ENCODE data around the gene CMC2.

The CMC2 gene

GRCh38 chr16:80992676-80993293, 13.9 kb downstream of the CMC2 start:
- ATAC-seq (no peak), DNase-seq (ENCODE audit: low spot score in 2 of 2) (no peak)
- H3K4me1 Mint-ChIP-seq, result peaks cover 21% of the 10 kb centered on the region
- H3K9me3 Mint-ChIP-seq, result no peaks in the 10 kb centered on the region
- H3K27ac Mint-ChIP-seq, result no peak overlapping the region
- peaks cover 54% of the 10 kb centered on the region for H3K36me3 Mint-ChIP-seq
- no peak overlapping the region for H3K4me3 Mint-ChIP-seq

GRCh38 chr16:80991792-80992430, 14.8 kb downstream of the CMC2 start:
- Mint-ChIP-seq H3K4me1 (peaks cover 28% of the 10 kb centered on the region), H3K36me3 (peaks cover 61% of the 10 kb centered on the region), H3K4me3 (no peak overlapping the region), H3K9me3 (no peaks in the 10 kb centered on the region), H3K27ac (no peak overlapping the region)
- ATAC-seq (no peak), DNase-seq (ENCODE audit: low spot score in 2 of 2) (no peak)

- H3K36me3 Mint-ChIP-seq, result peaks cover 65% of the 10 kb centered on the region
- ATAC-seq (no peak), DNase-seq (ENCODE audit: low spot score in 2 of 2) (no peak)
- H3K27ac Mint-ChIP-seq, result no peak overlapping the region
- H3K9me3 Mint-ChIP-seq, result no peaks in the 10 kb centered on the region
- no peak overlapping the region for H3K4me3 Mint-ChIP-seq
- peaks cover 35% of the 10 kb centered on the region for H3K4me1 Mint-ChIP-seq
Observed at GRCh38 chr16:80990978-80991377, 15.7 kb downstream of the CMC2 start.

- Mint-ChIP-seq H3K36me3 (peaks cover 61% of the 10 kb centered on the region), H3K4me1 (peaks cover 38% of the 10 kb centered on the region), H3K9me3 (no peaks in the 10 kb centered on the region), H3K27ac (no peak overlapping the region), H3K4me3 (no peak overlapping the region)
- ATAC-seq (no peak), DNase-seq (ENCODE audit: low spot score in 2 of 2) (no peak)
Observed at GRCh38 chr16:80990577-80990976, 16.1 kb downstream of the CMC2 start.

GRCh38 chr16:80989801-80990200, 16.9 kb downstream of the CMC2 start:
- no peaks in the 10 kb centered on the region for H3K9me3 Mint-ChIP-seq
- ATAC-seq, result no peak
- H3K4me3 Mint-ChIP-seq, result no peak overlapping the region
- DNase-seq (ENCODE audit: low spot score in 2 of 2), result no peak
- no peak overlapping the region for H3K27ac Mint-ChIP-seq
- peaks cover 40% of the 10 kb centered on the region for H3K4me1 Mint-ChIP-seq
- peaks cover 53% of the 10 kb centered on the region for H3K36me3 Mint-ChIP-seq

- Mint-ChIP-seq H3K36me3 (peaks cover 45% of the 10 kb centered on the region), H3K4me1 (peaks cover 35% of the 10 kb centered on the region), H3K27ac (no peak overlapping the region), H3K9me3 (no peaks in the 10 kb centered on the region), H3K4me3 (no peak overlapping the region)
- ATAC-seq (no peak), DNase-seq (ENCODE audit: low spot score in 2 of 2) (no peak)
Observed at GRCh38 chr16:80988756-80989155, 17.9 kb downstream of the CMC2 start.

- DNase-seq (ENCODE audit: low spot score in 2 of 2), result no peak
- Mint-ChIP-seq H3K9me3 (no peaks in the 10 kb centered on the region), H3K4me3 (no peak overlapping the region)
Observed at GRCh38 chr16:80986557-80986956, 20.1 kb downstream of the CMC2 start.

GRCh38 chr16:80985611-80986010, 21.1 kb downstream of the CMC2 start:
- DNase-seq (ENCODE audit: low spot score in 2 of 2), result no peak
- H3K27ac Mint-ChIP-seq, result peak overlapping the region; percentile 16
- H3K9me3 Mint-ChIP-seq, result no peaks in the 10 kb centered on the region
- no peak for ATAC-seq
- H3K36me3 Mint-ChIP-seq, result peaks cover 53% of the 10 kb centered on the region
- H3K4me3 Mint-ChIP-seq, result no peak overlapping the region
- H3K4me1 Mint-ChIP-seq, result peaks cover 33% of the 10 kb centered on the region

More at GRCh38 chr16:80986557-80986956, 20.1 kb downstream of the CMC2 start:
- Mint-ChIP-seq H3K4me1 (peaks cover 33% of the 10 kb centered on the region), H3K27ac (peak overlapping the region; percentile 15), H3K36me3 (peaks cover 53% of the 10 kb centered on the region)
- ATAC-seq, result no peak

GRCh38 chr16:80984124-80984892, 22.4 kb downstream of the CMC2 start:
- H3K4me3 Mint-ChIP-seq, result no peak overlapping the region
- no peak overlapping the region for H3K27ac Mint-ChIP-seq
- H3K36me3 Mint-ChIP-seq, result peaks cover 53% of the 10 kb centered on the region
- ATAC-seq (no peak), DNase-seq (ENCODE audit: low spot score in 2 of 2) (no peak)
- no peaks in the 10 kb centered on the region for H3K9me3 Mint-ChIP-seq
- peaks cover 21% of the 10 kb centered on the region for H3K4me1 Mint-ChIP-seq

- peaks cover 18% of the 10 kb centered on the region for H3K4me1 Mint-ChIP-seq
- H3K9me3 Mint-ChIP-seq, result no peaks in the 10 kb centered on the region
- DNase-seq (ENCODE audit: low spot score in 2 of 2) (no peak), ATAC-seq (no peak)
- H3K27ac Mint-ChIP-seq, result no peak overlapping the region
- H3K4me3 Mint-ChIP-seq, result no peak overlapping the region
- H3K36me3 Mint-ChIP-seq, result peaks cover 57% of the 10 kb centered on the region
Observed at GRCh38 chr16:80982646-80983045, 24.0 kb downstream of the CMC2 start.

GRCh38 chr16:80981103-80981502, 25.6 kb downstream of the CMC2 start:
- DNase-seq (ENCODE audit: low spot score in 2 of 2) (no peak), ATAC-seq (no peak)
- Mint-ChIP-seq H3K27ac (no peak overlapping the region), H3K36me3 (peaks cover 62% of the 10 kb centered on the region), H3K4me1 (peaks cover 5% of the 10 kb centered on the region), H3K9me3 (no peaks in the 10 kb centered on the region), H3K4me3 (no peak overlapping the region)

GRCh38 chr16:80976946-80977345, 29.7 kb downstream of the CMC2 start:
- peaks cover 78% of the 10 kb centered on the region for H3K36me3 Mint-ChIP-seq

GRCh38 chr16:80974649-80975376, 31.9 kb downstream of the CMC2 start:
- ATAC-seq (no peak), DNase-seq (ENCODE audit: low spot score in 2 of 2) (no peak)
- Mint-ChIP-seq H3K4me3 (no peak overlapping the region), H3K27ac (peak overlapping the region; percentile 12), H3K9me3 (no peaks in the 10 kb centered on the region), H3K4me1 (peaks cover 7% of the 10 kb centered on the region), H3K36me3 (peaks cover 61% of the 10 kb centered on the region)

More at GRCh38 chr16:80976946-80977345, 29.7 kb downstream of the CMC2 start:
- no peaks in the 10 kb centered on the region for H3K9me3 Mint-ChIP-seq
- no peak for ATAC-seq
- DNase-seq (ENCODE audit: low spot score in 2 of 2), result no peak
- H3K4me3 Mint-ChIP-seq, result no peak overlapping the region
- peaks cover 7% of the 10 kb centered on the region for H3K4me1 Mint-ChIP-seq
- H3K27ac Mint-ChIP-seq, result no peak overlapping the region

GRCh38 chr16:80973991-80974390, 32.7 kb downstream of the CMC2 start:
- ATAC-seq (no peak), DNase-seq (ENCODE audit: low spot score in 2 of 2) (no peak)
- Mint-ChIP-seq H3K36me3 (peaks cover 60% of the 10 kb centered on the region), H3K27ac (peak overlapping the region; percentile 12), H3K4me1 (peaks cover 7% of the 10 kb centered on the region), H3K4me3 (no peak overlapping the region), H3K9me3 (no peaks in the 10 kb centered on the region)

- H3K36me3 Mint-ChIP-seq, result peaks cover 46% of the 10 kb centered on the region
- no peak for ATAC-seq
- H3K4me3 Mint-ChIP-seq, result no peak overlapping the region
- no peaks in the 10 kb centered on the region for H3K9me3 Mint-ChIP-seq
- no peak for DNase-seq (ENCODE audit: low spot score in 2 of 2)
- peak overlapping the region; percentile 11 for H3K27ac Mint-ChIP-seq
- H3K4me1 Mint-ChIP-seq, result peaks cover 7% of the 10 kb centered on the region
Observed at GRCh38 chr16:80972611-80973010, 34.1 kb downstream of the CMC2 start.
